RWPE2 (cell line): ENCODE data around the gene RNASE13.

Experiments
- ATAC-seq: fragments of 200-7000 bp; cut with Tn5 transposase; 3 replicates; pipeline ENCODE4 v1.9.1; 2021; ENCODE audit warnings: low read depth
- DNase-seq: peaks from one replicate; pipeline ENCODE4 v3.0.0-alpha.2; 2020; ENCODE audit warnings: low spot score
- H3K27ac ChIP-seq: fragments of 450-650 bp; 2 replicates; pipeline ENCODE4 v1.5.1; 2017; ENCODE audit warnings: mild to moderate bottlenecking; ENCODE audit not compliant: poor library complexity, severe bottlenecking
- H3K27me3 ChIP-seq: fragments of 250-450 bp; sonication (Bioruptor Pico); 2 replicates; pipeline ENCODE4 v1.5.1; 2021; ENCODE audit warnings: mild to moderate bottlenecking, moderate library complexity; ENCODE audit not compliant: insufficient read depth, poor library complexity, severe bottlenecking
- H3K36me3 ChIP-seq: fragments of 250-450 bp; sonication (Bioruptor Pico); 2 replicates; pipeline ENCODE4 v1.5.1; 2020; ENCODE audit warnings: low read depth, mild to moderate bottlenecking, moderate library complexity
- H3K4me1 ChIP-seq: fragments of 250-450 bp; sonication (Bioruptor Pico); 2 replicates; pipeline ENCODE4 v1.5.1; 2021; ENCODE audit warnings: mild to moderate bottlenecking, moderate library complexity; ENCODE audit not compliant: insufficient read depth, poor library complexity, severe bottlenecking
- H3K4me3 ChIP-seq: fragments of 250-450 bp; sonication (Bioruptor Pico); 2 replicates; pipeline ENCODE4 v1.5.1; 2021; ENCODE audit warnings: mild to moderate bottlenecking, moderate library complexity; ENCODE audit not compliant: severe bottlenecking
- H3K9me3 ChIP-seq: fragments of 250-450 bp; sonication (Bioruptor Pico); 2 replicates; pipeline ENCODE4 v1.5.1; 2021; ENCODE audit warnings: mild to moderate bottlenecking, moderate library complexity; ENCODE audit not compliant: severe bottlenecking
- TF ChIP-seq, protein P1 (sequence below): fragments of 450-650 bp; IDR thresholded peaks from one replicate; pipeline ENCODE4 v1.5.1; 2017; ENCODE audit warnings: mild to moderate bottlenecking, moderate library complexity; ENCODE audit not compliant: poor library complexity, severe bottlenecking

The RNASE13 gene

DNA sequence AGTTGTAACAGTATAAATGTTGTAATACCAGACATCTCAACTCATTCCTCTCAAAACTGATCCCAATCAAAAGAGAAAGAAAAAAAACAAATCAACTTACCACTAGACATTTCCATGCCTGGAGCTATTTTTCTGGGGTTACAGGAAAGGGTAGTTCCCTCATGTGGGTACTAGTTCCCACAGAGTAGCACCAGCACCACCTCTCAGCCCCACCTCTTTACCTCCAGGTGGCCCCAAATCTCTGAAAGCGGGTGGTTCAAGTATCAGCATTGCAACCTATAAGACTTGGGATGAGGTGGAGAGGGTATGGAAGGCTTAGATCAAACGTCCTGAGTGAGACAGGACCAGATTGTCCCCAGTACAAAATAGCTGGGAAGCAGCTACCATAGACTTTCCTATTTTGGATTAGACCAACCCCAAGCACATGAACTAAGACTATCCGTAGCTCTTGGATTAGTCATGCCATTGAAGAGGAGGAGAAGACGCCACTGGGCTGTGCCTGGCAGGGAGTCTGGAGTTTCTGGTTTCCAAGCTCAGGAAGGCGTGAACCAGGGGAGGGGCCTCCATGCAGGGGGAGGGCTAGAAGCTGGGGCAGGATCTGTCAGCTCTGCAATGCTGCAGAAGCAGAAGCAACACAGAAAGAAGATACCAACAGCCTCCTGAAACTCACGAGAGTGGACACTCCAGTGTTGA lies 35.8 kb downstream of the RNASE13 start, which contains the start of gene SLC39A2:
SLC39A2 (plus strand) TSS at position 620 of the 693 bp plus-strand sequence. CDS start 154 bp downstream, outside the sequence.
- H3K4me1 ChIP-seq = peaks cover 6% of the 10 kb centered on the region
- peak within 1 kb of the TSS; percentile 11 for H3K27ac ChIP-seq
- no peak for DNase-seq
- TF ChIP-seq, protein P1, sequence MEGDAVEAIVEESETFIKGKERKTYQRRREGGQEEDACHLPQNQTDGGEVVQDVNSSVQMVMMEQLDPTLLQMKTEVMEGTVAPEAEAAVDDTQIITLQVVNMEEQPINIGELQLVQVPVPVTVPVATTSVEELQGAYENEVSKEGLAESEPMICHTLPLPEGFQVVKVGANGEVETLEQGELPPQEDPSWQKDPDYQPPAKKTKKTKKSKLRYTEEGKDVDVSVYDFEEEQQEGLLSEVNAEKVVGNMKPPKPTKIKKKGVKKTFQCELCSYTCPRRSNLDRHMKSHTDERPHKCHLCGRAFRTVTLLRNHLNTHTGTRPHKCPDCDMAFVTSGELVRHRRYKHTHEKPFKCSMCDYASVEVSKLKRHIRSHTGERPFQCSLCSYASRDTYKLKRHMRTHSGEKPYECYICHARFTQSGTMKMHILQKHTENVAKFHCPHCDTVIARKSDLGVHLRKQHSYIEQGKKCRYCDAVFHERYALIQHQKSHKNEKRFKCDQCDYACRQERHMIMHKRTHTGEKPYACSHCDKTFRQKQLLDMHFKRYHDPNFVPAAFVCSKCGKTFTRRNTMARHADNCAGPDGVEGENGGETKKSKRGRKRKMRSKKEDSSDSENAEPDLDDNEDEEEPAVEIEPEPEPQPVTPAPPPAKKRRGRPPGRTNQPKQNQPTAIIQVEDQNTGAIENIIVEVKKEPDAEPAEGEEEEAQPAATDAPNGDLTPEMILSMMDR = no peak
- H3K36me3 ChIP-seq = peaks cover 31% of the 10 kb centered on the region
- no peaks in the 10 kb centered on the region for H3K27me3 ChIP-seq
- H3K4me3 ChIP-seq = no peak within 1 kb of the TSS
- ATAC-seq = peak; percentile 84
- H3K9me3 ChIP-seq = no peaks in the 10 kb centered on the region

DNA sequence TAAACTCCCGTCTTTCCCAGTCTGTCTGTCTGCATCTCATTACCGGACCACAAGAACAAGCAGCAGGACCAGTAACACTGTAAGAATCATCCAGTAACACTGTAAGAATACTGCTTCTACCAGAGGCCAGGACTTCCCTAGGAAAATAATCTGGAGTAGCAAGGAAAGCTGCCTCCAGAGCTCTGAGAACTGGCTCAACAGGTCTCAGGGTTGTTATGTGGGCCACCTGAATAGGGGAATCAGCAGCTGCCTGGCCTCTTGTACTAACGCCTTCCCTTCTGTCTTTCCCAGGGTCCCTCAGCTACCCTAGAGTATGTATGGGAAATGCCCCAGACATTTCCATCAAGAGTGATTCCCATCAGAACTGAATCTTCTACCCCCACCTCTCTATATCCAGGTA lies 36.5 kb downstream of the RNASE13 start:
- DNase-seq (no peak), ATAC-seq (peak; percentile 24; the same call in 1 of the 3 replicates)
- Histone ChIP-seq H3K4me3 (no peak overlapping the region), H3K36me3 (peaks cover 37% of the 10 kb centered on the region), H3K4me1 (peaks cover 6% of the 10 kb centered on the region), H3K27me3 (no peaks in the 10 kb centered on the region), H3K9me3 (no peaks in the 10 kb centered on the region), H3K27ac (peak overlapping the region; percentile 11)
- TF ChIP-seq, protein P1 = no peak

DNA sequence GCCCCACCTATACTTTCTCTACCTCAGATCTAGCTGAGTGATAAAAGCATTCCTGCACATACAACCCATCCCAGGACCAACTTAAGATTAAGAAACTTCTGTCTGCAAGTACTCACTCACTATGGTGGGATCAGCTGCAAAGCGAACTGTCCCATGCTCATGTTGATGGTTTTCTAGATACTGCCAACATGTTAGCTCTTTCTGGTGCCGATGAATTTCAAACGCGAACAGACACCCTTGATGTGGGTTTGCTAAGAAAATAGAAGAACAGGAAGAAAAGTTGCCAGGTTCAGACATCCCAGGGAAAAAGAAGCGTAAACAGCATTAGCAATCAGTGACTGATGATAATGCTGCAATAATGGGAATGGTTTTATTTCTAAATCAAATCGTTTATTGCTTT lies 37.0 kb downstream of the RNASE13 start:
- peaks cover 6% of the 10 kb centered on the region for H3K4me1 ChIP-seq
- H3K9me3 ChIP-seq = no peaks in the 10 kb centered on the region
- H3K36me3 ChIP-seq = peaks cover 43% of the 10 kb centered on the region
- TF ChIP-seq, protein P1 = no peak
- H3K27ac ChIP-seq = no peak overlapping the region
- ATAC-seq (no peak), DNase-seq (no peak)
- H3K4me3 ChIP-seq = no peak overlapping the region
- H3K27me3 ChIP-seq = no peaks in the 10 kb centered on the region

DNA sequence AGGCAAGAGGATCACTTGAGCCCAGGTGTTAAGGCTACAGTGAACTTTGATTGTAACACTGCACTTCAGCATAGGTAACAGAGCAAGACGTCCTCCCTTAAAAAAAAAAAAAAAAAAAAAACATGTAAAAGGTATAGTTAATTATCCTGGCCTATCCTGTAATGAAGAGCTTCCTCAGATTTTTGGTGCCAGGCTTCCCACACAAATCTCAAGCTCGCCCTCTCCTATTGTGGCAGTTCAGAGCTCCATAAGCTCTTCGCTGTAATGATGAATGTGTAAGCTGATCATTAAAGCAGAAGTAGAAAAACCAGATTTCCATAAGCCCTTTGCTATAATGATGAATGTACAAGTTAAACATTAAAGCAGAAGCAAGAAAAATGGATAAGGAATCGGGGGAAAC lies 37.5 kb downstream of the RNASE13 start:
- Histone ChIP-seq H3K9me3 (no peaks in the 10 kb centered on the region), H3K36me3 (peaks cover 48% of the 10 kb centered on the region), H3K27ac (no peak overlapping the region), H3K4me1 (peaks cover 6% of the 10 kb centered on the region), H3K27me3 (no peaks in the 10 kb centered on the region), H3K4me3 (no peak overlapping the region)
- ATAC-seq (no peak), DNase-seq (no peak)
- TF ChIP-seq, protein P1 = no peak

DNA sequence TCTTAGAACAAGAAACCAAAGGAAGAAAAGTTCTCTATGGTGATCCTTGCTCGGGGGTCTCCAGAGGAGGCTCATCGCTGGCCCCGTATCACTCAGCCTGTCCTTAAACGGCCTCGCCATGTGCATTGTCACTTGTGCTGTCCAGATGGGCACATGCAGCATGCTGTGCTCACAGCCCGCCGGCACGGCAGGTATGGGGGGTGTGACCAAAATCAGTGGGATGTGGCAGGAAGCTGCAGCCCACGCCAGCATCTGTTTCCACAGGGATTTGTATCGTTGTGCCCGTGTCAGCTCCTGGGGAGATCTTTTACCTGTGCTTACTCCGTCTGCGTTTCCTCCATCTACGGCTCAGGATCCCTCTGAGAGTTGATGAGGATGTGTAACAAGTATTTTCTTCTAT lies 38.1 kb downstream of the RNASE13 start:
- TF ChIP-seq, protein P1 = no peak
- Histone ChIP-seq H3K4me1 (peaks cover 9% of the 10 kb centered on the region), H3K4me3 (no peak overlapping the region), H3K9me3 (no peaks in the 10 kb centered on the region), H3K27ac (no peak overlapping the region), H3K36me3 (peaks cover 54% of the 10 kb centered on the region), H3K27me3 (no peaks in the 10 kb centered on the region)
- DNase-seq (no peak), ATAC-seq (no peak)
